Measurements from ENCODE around the gene ATAT1.
A peak's percentile ranks its signal among the peaks of the same experiment; 100 is the strongest.

The ATAT1 gene

GRCh38 chr6:30685157-30686008 is 58.7 kb downstream of the ATAT1 start:
- no peak for DNase-seq

DNA sequence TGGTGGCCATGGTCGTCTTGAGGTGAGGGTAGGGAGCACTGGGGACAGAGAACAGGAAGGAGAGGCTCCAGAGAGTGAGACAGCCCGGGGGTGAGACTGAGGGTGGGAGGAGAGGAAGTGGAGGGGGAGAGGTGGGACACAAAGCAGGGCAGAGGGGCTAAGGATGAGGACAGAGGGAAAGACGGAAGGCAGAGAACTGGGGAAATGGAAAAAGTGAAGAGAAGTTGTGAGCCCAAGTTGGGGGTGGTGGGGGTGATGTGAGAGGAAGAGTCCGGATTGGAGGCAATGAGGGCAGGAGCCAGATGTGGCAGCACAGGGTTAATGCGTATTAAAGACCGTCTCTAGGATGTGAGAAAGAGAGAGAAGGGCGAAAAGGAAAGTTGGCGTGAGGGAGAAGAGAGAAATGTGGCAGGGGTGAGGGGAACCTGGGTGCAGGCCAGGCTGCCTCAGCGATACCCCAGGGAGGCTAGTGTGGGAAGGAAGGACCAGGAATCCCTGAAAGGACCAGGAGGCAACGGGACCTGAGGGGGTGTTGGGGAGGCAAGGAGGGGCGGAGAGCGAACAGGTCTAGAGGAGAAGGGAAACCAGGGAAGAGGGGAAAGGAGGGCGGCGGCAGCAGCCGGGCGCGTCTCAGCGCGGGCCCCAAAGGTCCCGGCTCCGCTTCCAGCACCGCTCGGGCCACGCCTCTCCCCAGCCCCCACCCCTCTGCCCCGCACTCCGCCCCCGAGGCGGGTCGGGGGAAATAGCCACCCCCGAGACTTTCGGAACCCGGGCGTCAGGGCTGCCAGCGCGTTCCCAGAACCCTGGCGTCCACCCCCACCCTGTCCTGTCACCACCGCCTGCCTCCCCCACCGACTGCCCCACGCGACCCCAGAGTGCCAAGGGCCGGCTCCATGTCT is 59.6 kb downstream of the ATAT1 start, which contains the start of gene PPP1R18:
Gene PPP1R18, minus strand, starts transcription at position 637 of the 899 bp plus-strand sequence. Its CDS starts 627 bp downstream, at position 10.
- DNase-seq: peak; percentile 51

- DNase-seq: peak; percentile 97
Measured at GRCh38 chr6:30686908-30687658, 60.4 kb downstream of the ATAT1 start.

DNA sequence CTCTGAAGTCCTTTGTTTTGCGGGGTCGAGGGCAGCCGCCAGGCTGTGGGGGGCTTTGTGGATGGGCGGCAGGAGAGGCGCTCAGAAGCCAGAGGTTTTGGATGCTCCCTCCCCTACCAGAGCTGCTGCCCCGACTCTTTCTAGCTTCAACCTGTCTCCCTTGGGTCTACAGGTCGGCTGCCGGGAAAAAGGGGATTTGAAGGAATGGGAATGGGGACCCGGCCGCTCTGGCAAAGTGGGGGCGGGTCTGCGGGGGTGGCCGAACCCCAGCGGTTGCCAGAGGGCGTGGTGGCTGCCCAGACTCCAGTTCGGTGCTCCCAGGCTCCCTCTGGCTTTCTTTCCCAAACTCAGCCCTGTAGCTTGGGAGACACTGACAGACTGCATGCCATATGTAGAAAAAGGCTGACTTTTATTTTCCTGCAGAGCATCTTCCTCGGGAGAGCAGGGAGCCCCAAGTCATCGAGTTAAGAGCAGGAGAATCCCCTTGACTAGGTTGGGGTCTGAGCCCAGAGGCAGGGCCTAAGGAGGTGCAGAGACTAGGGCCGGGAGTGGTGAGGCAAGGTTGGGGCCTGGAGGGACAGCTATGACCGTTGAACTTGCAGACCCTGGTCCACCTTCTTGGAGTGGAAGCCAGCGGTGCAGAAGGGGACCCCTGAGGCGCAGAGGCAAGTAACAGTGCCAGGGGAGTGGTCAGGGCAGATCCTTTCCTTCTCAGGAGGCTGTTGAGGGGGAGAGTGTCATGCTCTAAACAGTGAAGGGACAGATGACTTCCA is 61.2 kb downstream of the ATAT1 start:
- no peak for DNase-seq

- no peak for DNase-seq
Measured at GRCh38 chr6:30688569-30688968, 61.9 kb downstream of the ATAT1 start.

GRCh38 chr6:30689022-30689865 is 62.6 kb downstream of the ATAT1 start:
- DNase-seq: no peak

GRCh38 chr6:30689985-30690384 is 63.3 kb downstream of the ATAT1 start:
- DNase-seq: no peak

- peak; percentile 83 for DNase-seq
Measured at GRCh38 chr6:30690403-30691207, 63.9 kb downstream of the ATAT1 start, which contains the start of gene NRM. Gene NRM (minus strand): TSS chr6:30690984. CDS start chr6:30690974, 10 bp downstream.

DNA sequence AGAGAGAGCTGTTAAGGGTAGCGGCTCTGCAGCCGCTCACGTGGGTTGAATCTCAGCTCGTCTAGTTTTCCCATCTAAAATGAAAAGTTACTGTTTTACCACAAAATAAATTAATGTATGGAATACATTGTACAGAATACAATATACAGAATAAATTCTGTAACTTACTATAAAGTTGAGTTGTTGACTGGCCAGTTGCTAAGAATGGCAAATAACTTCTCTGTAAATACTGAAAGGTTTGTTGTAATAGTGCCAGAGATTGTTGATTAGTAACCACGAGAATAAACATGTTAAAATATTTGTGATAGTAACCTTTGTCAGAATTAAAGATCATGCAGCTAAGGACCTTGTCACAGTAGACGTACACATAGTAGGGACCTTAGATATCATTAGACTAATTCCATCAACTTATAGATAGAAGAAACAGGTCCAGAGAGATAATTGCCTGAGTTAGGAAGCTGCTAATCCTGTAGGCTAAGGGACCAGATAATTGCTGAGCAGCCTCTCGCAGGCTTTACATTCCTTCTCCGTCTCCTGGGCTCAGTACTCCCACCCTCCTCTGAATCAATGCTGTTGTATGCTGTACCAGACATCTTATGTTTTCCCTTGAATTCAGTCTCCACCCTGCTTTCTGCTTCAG is 64.7 kb downstream of the ATAT1 start:
- no peak for DNase-seq
